AG09319 (cell line): ENCODE measurements around the gene UQCRC1.

Source experiments
- DNase-seq: peaks from one replicate; pipeline ENCODE4 v3.0.0-alpha.2; 2010; ENCODE audit warnings: low read depth; ENCODE audit errors: extremely low read depth
- TF ChIP-seq, protein P1 (sequence below): IDR thresholded peaks from 2 replicates; pipeline ENCODE4 v1.5.1; 2011; ENCODE audit warnings: low read depth, mild to moderate bottlenecking, inconsistent platforms, low read length, moderate library complexity

UQCRC1 gene

GRCh38 chr3:48591886-48592518 lies 17.4 kb downstream of the UQCRC1 start:
- DNase-seq: no peak
- TF ChIP-seq, protein P1, sequence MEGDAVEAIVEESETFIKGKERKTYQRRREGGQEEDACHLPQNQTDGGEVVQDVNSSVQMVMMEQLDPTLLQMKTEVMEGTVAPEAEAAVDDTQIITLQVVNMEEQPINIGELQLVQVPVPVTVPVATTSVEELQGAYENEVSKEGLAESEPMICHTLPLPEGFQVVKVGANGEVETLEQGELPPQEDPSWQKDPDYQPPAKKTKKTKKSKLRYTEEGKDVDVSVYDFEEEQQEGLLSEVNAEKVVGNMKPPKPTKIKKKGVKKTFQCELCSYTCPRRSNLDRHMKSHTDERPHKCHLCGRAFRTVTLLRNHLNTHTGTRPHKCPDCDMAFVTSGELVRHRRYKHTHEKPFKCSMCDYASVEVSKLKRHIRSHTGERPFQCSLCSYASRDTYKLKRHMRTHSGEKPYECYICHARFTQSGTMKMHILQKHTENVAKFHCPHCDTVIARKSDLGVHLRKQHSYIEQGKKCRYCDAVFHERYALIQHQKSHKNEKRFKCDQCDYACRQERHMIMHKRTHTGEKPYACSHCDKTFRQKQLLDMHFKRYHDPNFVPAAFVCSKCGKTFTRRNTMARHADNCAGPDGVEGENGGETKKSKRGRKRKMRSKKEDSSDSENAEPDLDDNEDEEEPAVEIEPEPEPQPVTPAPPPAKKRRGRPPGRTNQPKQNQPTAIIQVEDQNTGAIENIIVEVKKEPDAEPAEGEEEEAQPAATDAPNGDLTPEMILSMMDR: no peak

- no peak for DNase-seq
- TF ChIP-seq, protein P1: no peak
Measured at GRCh38 chr3:48591436-48591835, 18.0 kb downstream of the UQCRC1 start.

DNA sequence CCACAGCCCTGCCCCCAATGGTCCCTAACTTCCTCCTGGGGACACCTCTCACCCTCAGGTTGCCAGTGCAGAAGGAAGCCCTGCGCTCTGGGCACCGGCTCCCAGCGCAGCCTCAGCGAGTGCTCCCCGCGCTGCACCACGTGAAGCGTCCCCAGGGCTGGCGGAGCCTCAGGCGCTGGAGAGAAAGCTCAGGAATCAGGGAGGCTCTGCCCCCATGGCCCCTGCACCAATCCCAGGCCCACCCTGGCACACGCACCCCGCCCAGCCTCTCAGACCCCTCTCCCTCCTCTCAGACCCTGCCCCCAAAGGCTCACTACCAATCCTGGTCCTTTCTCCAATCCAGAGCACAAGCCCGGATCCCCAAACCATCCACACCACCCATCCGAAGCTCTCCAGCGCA lies 21.2 kb downstream of the UQCRC1 start:
- TF ChIP-seq, protein P1: no peak
- DNase-seq: no peak

- no peak for DNase-seq
- TF ChIP-seq, protein P1: no peak
Measured at GRCh38 chr3:48587686-48588085, 21.8 kb downstream of the UQCRC1 start.

- TF ChIP-seq, protein P1: no peak
- DNase-seq: no peak
Measured at GRCh38 chr3:48585411-48585810, 24.0 kb downstream of the UQCRC1 start.

DNA sequence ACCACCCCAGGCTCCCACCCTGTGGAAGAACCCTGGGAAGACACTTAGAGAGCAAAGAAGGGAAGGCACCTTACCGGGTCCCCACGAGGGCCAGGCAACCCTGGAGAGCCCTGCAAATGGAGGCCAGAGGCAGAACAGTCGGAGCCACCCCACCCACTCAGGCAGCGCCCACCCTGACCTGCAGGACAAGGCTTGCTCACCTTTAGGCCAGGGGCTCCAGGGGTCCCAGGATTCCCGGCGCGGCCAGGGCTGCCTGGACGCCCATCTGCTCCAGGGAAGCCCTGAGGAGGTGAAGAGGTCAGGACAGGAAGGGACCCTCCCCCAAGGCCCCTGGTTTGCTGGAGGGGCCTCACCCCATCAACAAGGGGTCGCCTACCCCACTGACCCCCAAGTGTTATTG lies 24.6 kb downstream of the UQCRC1 start:
- no peak for DNase-seq
- TF ChIP-seq, protein P1: no peak

GRCh38 chr3:48581621-48582481 lies 27.6 kb downstream of the UQCRC1 start:
- TF ChIP-seq, protein P1: no peak
- DNase-seq: no peak
